Skin epidermis (tissue), 12 donors: ENCODE results near the gene PARVA.

Source experiments
- H3K27ac ChIP-seq, 21 experiments: fragments of 200-600 bp; sonication (generic) in 11 of 21; one replicate each; pipeline ENCODE4 v1.5.0; 2020; ENCODE audit warnings: mild to moderate bottlenecking in 3 of 21, inconsistent platforms in 2 of 21, moderate library complexity in 2 of 21
- H3K4me3 ChIP-seq, 7 experiments: fragments of 200-600 bp; sonication (generic) in 2 of 7; one replicate each; pipeline ENCODE4 v1.5.0; 2020; ENCODE audit warnings: inconsistent platforms in 2 of 7, mild to moderate bottlenecking in 2 of 7, moderate library complexity in 1 of 7

Gene PARVA

DNA sequence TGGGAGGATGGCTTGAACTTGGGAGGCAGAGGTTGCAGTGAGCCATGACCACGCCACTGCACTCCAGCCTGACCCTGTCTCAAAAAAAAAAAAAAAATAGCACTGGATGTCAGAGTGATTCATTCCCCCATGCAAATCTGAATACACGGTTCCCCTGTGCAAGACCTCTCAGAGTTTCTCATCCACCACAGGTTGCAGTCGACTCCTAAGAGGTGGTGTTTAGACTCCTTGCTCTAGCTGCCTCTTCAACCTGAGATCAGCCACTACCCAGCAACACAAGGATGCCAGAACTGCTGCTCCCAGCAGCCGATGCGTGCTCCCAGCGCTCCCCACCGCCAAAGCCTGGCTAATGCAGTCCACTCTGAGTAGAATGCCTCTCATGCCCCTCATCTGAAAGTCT lies 97.5 kb downstream of the PARVA start:
- H3K27ac ChIP-seq, result no peak overlapping the region
- H3K4me3 ChIP-seq, result no peak overlapping the region

DNA sequence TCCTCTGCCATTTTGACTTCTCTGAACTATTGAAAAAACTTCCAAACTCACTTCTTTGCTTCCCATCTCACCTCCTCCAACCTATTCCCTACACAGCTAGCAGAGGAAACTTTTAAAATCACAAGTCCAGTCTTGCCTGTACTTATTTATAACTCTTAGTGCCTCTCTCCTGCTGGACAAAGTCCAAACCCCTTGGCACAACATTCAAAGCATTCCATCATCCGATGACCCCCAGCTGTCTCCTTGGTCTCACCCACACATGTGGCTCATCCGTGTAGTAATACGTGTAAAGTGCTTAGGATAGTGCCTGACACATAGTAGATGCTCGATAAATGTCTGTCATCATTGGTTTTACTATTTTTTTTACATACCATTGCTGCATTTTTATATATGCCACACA lies 101.4 kb downstream of the PARVA start:
- Histone ChIP-seq H3K4me3 (no peak overlapping the region), H3K27ac (peak overlapping the region in 3 of 21 experiments; percentile 2 to 46 (median 21))

DNA sequence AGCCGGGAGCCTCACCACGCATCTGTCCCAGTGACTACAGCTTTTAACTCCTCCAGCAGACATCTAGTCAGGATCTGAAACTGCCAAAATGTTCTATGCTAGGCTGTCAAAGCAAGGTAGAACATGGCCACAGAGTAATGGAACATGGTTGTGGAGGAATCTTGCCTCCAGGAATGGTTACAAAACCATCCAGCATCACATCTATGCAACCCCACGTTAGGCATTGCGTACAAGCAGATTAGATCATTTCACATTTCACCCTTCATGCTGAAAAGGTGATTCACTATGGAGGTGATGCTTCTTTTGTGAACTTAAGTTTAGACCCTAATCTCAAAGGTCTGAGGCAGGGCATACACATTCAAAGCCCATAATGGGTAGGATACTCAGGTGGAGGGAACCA lies 103.0 kb downstream of the PARVA start:
- H3K4me3 ChIP-seq, result no peak overlapping the region
- H3K27ac ChIP-seq, result no peak overlapping the region

DNA sequence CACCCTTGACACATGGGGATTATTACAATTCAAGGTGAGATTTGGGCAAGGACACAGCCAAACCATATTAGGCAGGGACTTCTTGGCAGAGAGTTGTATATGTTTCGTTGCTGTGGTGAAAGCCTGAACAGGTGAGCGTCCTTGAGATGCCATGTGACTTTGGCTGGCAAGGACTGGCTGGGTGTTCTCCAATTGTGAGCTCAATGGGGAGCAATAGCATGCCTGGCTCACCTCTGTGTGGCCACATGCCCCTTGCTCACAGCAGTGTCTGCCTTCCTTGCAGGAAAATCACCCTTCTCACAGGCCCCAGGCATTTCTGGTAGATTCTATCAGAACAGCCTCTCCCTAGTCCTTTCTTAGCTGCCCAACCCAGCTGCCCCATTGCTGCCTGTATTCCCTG lies 105.5 kb downstream of the PARVA start:
- H3K27ac ChIP-seq, result no peak overlapping the region
- H3K4me3 ChIP-seq, result no peak overlapping the region

DNA sequence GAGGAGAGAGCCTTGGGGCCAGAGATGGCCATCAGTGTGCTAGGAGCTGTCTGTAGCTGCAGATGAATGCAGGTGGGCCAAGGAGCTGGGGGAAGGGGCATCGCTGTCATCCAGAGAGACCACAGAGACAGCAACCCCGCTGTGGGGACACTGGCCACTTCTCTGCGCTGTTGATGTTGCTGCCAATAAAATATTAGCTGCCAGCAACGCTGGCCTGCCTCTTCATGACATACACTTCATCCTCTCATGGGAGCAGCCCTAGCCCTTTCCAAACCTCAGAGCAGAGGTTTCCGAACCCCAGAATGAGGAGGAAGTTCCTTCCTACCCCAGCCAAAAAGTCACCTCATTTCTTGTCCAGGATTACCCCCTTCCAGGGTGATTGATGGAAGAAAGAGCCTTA lies 106.2 kb downstream of the PARVA start:
- H3K4me3 ChIP-seq, result no peak overlapping the region
- peak overlapping the region in 2 of 21 experiments; percentile 34 to 57 for H3K27ac ChIP-seq

DNA sequence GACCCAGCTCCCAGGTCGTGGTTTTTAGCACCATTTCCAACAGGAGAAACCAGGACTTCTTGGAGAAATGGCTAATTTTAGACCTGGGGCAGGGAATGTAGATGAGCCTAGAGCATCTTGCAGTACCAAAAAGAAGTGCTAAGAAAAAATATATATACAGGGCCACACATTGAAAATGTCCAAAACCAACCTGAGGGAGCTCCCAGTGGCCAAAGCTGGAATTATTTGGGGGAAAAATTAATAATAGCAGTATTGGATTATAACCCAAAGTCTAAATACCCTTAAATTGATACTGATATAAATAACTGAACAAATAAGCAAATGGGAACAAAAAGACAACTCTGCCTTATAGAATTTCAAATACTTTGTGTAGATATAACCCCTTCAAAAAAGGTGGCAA lies 108.0 kb downstream of the PARVA start:
- Histone ChIP-seq H3K4me3 (no peak overlapping the region), H3K27ac (no peak overlapping the region)

DNA sequence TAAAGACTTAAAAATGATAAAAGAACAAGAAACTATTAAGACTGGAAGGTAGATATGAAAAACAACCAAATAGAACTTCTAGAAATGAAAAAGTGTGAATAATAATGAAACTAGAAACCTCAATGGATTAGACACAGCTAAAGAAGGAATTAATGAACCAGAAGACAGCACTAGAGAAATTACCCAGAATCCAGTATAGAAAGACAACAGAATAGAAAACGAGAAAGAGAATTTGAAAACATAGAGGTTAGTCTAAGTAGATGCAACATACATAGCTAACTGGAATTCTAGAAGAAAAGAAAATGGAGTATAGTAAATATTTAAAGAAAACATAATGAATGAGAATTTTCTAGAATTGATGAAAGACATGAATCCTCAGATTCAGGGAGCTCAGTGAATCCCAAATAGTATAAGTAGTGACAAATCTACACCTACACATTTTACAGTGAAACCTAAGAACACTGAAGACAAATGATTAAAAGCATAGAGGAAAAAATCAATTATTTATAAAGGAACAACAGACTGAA lies 111.9 kb downstream of the PARVA start:
- Histone ChIP-seq H3K4me3 (no peak overlapping the region), H3K27ac (no peak overlapping the region)

DNA sequence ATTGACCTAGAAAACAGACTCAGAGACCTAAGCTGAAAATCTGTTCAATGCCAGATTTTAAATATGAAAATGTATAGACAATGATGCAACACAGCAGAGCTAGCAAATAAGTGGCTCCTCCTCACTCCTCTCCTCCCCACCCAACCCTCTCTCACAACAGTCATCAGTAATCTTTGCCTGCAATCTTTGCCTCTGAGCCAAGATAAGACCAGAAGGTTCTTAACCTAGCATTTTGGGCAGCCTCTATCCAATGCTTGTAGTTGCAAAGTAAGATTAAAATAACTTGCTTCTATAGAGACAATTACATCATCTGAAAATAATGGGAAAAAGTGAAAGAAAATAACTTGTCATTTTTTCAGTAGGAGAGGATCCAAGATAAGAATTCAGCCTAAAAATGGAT lies 117.3 kb downstream of the PARVA start:
- Histone ChIP-seq H3K4me3 (no peak overlapping the region), H3K27ac (no peak overlapping the region)

DNA sequence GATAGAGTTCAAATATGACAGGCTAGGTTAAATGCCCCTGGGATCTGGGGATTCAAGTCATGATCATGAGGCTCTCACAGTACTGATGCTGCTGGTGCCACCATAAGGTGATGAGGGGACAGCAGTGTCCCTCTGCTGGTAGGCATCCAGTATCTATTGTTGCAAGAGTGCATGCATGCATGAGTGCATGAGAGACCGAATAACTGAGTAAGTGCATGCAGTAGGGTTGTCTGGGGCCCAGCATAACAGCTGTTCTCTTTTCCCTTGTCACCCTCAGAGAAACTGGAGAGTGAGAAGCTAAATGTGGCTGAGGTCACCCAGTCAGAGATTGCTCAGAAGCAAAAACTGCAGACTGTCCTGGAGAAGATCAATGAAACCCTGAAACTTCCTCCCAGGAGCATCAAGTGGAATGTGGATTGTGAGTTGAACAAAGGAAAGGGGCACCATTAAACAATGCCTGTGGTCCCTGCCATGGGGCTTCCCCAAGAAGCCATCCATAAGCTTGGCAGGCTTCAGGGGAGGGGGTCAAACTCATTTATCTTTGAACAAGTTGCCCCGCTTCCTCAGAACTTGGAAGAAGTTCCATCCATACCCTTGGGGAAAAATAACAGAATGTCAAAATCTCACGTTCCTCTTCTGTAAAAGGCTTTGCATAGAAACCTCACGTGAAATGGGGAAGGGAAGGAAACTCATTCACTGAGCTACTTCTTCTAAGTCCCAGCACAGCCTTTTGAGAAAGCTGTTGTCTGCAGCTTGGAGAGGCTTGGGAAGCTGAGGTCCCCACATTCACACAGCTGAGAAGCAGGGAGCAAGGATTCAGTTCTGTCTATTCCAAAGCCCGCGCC lies 119.0 kb downstream of the PARVA start:
- Histone ChIP-seq H3K4me3 (no peak overlapping the region), H3K27ac (no peak overlapping the region)

DNA sequence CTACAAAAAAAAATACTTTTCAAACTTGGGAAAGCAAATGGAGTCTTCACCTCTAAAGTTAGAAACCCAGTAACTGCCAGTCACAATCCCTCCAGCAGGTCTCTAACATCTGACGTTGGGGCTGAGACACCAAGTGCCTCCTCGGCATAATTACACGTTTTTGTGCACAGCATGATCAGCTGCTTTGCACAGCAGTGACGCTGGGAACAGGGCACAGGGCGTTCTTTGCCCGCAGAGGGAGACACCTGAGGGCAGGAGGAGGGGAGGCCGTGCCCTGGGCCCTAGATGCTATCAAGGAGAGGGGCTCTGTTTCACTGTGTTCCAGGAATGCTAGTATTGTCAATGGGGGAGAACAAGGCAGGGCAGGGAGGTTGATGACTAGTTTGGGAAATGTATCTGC lies 120.1 kb downstream of the PARVA start:
- H3K27ac ChIP-seq, result no peak overlapping the region
- no peak overlapping the region for H3K4me3 ChIP-seq

DNA sequence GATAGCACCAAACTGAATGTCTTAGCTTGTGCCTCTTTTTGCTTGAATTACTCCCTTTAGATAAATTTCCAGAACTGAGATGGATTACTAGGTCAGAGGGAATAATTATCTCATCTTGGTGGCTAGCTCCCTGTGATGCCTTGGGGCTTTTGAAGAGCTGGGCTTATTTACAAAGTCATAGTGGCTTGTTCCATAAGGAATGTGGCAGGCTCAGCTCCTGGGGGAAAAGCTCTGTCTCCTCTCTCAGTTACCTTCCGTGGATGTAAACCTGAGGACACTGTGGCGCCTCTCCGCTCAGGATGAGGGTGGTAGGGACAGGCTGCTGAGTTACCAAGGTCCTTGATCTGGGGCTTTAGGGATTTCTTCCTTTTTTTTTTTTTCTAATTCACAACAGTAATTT lies 121.7 kb downstream of the PARVA start:
- no peak overlapping the region for H3K4me3 ChIP-seq
- no peak overlapping the region for H3K27ac ChIP-seq

DNA sequence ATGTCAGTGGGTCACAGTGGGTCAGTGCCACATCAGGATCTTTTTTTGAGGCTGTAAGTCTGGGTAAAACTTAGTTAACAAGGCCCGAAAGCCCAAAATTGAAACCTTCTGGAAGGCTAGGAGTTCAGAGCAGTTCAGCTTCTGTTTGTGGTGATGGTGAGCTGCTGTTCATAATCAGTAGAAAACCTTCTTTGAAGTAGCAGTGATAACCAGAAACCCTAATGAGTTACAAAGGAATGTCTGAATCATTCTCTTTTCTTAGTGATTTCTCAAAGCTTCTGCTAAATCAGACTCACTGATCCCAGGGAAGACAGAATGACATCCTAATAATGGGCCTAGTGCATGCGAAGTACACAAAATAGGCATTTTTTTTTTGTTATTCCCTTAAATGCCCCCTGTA lies 124.7 kb downstream of the PARVA start:
- Histone ChIP-seq H3K4me3 (no peak overlapping the region), H3K27ac (no peak overlapping the region)

DNA sequence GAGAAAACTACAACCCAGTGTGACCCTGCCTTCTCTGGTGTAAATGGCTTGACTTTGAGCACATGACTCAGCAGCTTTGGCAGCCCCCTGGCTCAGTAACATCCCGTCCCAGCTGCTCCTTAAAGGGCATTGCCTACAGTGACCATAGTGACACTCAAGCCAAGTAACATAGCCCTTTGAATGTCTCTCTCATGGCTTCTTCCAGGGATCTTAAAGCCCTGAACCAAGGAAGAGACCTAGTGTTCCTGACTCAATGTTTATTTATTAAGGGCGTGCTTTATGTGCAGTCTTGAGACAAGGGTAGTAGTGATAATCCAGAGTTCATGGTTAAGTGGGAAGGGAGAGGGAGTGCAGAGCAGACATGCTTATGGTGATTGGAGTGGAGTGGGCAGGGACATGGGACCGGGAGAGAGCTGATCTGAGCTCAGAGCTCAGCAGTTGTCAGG lies 125.7 kb downstream of the PARVA start:
- H3K27ac ChIP-seq, result no peak overlapping the region

DNA sequence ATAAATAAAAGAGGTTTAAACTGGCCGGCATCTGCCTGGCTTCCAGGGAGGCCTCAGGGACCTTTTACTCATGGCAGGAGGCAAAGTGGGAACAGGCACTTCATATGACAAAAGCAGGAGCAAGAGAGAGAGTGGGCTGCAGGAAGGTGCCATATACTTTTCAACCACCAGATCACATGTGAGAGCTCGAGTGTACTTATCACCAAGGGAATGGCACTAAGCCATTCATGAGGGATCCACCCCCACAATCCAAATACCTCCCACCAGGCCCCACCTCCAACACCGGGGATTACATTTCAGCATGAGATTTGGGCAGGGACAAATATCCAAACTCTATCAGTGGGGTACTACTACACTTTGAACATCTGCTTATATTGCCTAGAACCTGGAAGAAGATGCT lies 126.5 kb downstream of the PARVA start:
- H3K27ac ChIP-seq, result no peak overlapping the region

More for the DNA sequence above, 125.7 kb downstream of the PARVA start:
- no peak overlapping the region for H3K4me3 ChIP-seq

DNA sequence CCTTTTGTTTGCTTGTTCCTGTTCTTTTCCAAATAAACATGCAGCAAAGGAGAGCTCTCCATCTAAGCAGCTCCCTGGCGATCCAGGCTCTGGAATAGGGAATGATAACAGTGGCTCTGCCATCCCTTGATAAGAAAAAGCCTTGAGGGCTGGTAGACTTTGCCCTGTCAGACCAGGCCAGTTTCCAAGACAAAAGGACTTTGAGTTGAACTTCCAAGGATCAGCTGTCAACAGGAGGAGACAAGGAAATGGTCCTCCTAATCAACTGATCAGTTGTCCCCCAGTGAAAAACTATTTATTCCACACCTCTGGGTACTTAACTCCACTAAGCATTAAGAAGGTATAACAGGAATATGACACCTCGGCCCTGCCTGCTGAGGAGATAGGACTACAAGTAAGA lies 127.8 kb downstream of the PARVA start:
- H3K4me3 ChIP-seq, result no peak overlapping the region
- H3K27ac ChIP-seq, result no peak overlapping the region

More for the DNA sequence above, 126.5 kb downstream of the PARVA start:
- no peak overlapping the region for H3K4me3 ChIP-seq

DNA sequence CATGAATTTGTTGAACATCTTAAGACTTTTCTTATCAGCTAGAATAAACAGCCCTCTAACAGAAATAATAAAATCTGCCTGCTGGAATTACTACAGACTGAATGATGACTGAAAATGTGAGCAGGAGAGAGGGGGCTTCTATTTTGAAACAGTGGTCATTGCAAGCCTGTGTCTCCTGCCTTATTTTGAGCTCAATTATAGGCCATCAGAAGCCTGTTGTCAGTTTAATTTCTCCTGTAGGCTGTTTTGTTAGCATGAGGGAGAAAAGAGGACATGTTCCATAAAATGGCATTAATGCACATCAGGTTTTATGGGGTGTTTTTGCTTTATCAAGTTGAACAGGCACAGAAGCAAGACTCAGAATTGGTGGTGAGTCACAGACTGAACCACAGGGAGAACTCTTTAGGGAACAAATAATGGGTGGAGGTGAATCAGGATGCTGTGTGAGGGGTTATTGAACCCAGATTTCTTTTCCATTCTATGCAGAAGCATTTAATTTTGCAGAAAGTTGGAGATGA lies 129.1 kb downstream of the PARVA start:
- H3K4me3 ChIP-seq, result no peak overlapping the region

DNA sequence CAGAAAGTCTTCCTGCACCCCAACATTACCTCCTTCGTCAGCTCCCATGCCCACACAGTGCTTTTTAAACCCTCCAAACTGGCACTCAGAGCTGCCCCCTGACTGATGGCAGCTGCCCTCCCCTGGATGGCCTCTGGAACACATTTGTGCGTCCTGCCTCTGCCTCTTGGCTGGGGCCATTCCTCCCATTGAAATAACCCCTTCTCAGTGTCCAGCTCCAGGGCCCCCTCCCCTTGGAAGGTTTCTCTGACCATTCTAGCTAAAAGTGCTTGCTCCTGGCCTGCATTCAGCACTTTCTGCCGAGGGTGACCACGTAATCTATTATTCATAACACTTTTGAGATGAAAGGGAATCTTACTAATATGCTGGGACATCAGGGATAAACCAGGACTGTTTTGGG lies 130.0 kb downstream of the PARVA start:
- Histone ChIP-seq H3K4me3 (no peak overlapping the region), H3K27ac (peak overlapping the region in 9 of 21 experiments; percentile 8 to 65 (median 48))

More for the DNA sequence above, 129.1 kb downstream of the PARVA start:
- H3K27ac ChIP-seq, result no peak overlapping the region

DNA sequence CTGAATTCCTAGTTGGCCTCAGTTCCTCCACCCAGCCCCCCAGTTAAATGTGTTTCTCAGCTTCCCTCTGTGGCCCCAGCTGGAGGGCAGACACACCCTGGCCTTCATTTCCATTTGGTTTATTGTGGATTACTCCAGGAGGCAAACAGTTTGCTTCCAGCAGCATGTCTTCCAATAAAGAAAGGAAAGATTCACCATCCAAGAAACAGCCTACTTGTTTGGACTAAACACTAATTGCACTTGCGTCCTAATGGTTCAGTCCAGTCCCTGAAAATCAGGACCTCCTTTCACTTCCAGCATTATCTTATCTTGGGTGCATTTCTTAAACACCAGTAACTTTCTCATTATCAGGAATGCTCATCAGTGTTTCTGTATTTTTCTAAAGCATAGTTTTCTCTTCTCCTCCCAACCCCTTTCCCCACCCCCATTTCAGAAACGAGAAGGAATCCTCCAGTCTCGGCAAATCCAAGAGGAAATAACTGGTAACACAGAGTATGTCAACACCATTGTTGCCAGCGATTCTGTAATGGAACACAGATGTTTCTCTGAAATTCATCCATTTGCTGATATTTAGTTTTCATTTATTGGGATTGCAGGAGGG lies 130.9 kb downstream of the PARVA start:
- peak overlapping the region in 5 of 21 experiments; percentile 20 to 57 (median 23) for H3K27ac ChIP-seq
- H3K4me3 ChIP-seq, result no peak overlapping the region

DNA sequence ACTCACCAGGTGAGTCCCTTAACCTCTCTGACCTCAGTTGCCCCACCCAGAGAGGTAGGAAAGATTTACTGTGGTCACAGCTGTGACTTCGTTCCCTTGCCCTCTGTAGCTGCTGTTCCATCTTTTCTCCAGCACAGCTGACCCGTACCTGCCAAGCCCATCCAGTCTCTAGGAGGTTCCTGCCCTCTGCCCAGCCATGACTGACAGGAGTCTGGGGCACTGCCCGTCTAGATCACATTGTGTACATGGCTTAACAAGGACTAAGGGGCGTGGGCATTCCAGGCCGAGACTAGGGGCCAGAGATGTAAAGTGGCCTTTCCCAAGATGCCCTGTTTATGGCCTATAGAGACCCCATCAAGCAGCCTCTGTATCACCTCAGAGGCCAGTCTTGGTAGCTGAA lies 132.0 kb downstream of the PARVA start:
- no peak overlapping the region for H3K4me3 ChIP-seq
- peak overlapping the region in 1 of 21 experiments; percentile 1 for H3K27ac ChIP-seq

DNA sequence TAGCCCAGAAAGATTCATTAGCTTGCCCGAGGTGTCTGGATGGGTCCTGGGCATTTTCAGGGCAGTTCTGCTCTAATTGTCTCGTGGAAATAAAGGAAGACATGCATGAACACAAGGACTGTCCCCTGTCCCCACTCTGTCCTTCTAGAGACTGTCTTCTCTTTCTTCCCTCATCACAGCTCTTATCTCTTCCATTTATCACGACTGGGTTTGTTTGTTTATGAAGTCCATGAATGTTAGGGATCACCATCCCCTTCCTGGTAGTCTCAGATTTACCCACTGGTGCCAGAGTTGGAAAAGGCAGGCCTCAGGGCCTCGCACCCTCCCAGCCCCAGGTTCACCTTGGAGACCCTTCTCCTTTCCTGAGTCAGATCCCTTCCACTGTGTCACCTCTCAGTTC lies 134.8 kb downstream of the PARVA start:
- H3K4me3 ChIP-seq, result no peak overlapping the region
- H3K27ac ChIP-seq, result no peak overlapping the region
